Lower leg skin (tissue), 3 donors: ENCODE measurements around the gene LRRC15.

ENCODE experiments used
- POLR2A ChIP-seq, 2 donors: fragments of 450-650 bp; IDR thresholded peaks; one replicate each; pipeline ENCODE4 v1.6.1; 2016 to 2017; ENCODE audit warnings: antibody characterized with exemption in 2 of 2, mild to moderate bottlenecking in 1 of 2, moderate library complexity in 1 of 2
- TF ChIP-seq, protein P1 (sequence below), 3 donors: fragments of 450-650 bp; IDR thresholded peaks; one replicate each; pipeline ENCODE4 v1.5.1; 2016; ENCODE audit warnings: antibody characterized with exemption in 3 of 3, mild to moderate bottlenecking in 3 of 3, moderate library complexity in 2 of 3

DNA sequence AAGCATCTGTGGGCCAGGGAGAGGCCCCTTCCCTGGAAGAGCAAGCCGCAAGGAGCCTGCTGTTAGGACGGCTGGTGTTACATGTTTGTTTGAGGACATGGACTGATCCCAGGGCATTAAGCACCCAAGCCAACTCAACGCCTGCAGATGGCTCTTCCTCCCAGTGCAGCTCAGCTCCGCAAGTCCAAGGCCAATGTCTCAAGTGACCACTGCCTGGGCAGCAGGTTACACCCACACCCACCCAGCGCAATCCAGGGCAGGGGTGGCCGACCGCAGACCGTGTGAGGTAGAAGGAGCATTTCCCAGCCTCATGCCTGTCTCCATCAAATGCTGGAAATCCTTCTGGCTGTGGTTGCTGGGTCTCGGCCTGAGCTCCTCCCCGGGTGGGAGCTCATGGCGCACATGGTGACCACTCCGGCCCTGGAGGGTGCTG lies 15.0 kb upstream of the LRRC15 start:
- TF ChIP-seq, protein P1, sequence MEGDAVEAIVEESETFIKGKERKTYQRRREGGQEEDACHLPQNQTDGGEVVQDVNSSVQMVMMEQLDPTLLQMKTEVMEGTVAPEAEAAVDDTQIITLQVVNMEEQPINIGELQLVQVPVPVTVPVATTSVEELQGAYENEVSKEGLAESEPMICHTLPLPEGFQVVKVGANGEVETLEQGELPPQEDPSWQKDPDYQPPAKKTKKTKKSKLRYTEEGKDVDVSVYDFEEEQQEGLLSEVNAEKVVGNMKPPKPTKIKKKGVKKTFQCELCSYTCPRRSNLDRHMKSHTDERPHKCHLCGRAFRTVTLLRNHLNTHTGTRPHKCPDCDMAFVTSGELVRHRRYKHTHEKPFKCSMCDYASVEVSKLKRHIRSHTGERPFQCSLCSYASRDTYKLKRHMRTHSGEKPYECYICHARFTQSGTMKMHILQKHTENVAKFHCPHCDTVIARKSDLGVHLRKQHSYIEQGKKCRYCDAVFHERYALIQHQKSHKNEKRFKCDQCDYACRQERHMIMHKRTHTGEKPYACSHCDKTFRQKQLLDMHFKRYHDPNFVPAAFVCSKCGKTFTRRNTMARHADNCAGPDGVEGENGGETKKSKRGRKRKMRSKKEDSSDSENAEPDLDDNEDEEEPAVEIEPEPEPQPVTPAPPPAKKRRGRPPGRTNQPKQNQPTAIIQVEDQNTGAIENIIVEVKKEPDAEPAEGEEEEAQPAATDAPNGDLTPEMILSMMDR (IDR thresholded peaks at IDR 0.05): no peak
- no peak for TF ChIP-seq POLR2A (IDR thresholded peaks at IDR 0.05)
